ENCODE results near the gene DDX31.

GRCh38 chr9:132556714-132557113, 113.1 kb downstream of the DDX31 start:
- no peak for TF ChIP-seq CTCF (IDR thresholded peaks at IDR 0.05; ENCODE audit: low read depth, low read length, poor library complexity, severe bottlenecking)
- no peak for TF ChIP-seq EZH2phosphoT487 (IDR thresholded peaks at IDR 0.05; ENCODE audit: borderline replicate concordance, low read length)

Measured in DOHH2 (cell line).